Anterior cingulate cortex (tissue), 58 donors: ENCODE results near the gene TM4SF1.

Source experiments
- DNase-seq, 58 donors: peaks; one replicate each; lab custom pipeline; 2025; lab: John Stamatoyannopoulos, UW

The TM4SF1 gene

GRCh38 chr3:149377408-149378364 is at the start of gene TM4SF1:
Gene TM4SF1 (minus strand): TSS chr3:149377649. CDS start chr3:149377547, 102 bp downstream.
- DNase-seq: no peak

- DNase-seq: no peak
These were observed 48.9 kb upstream of the TM4SF1 start for GRCh38 chr3:149426325-149426724.

GRCh38 chr3:149424918-149425317 is 47.5 kb upstream of the TM4SF1 start:
- no peak for DNase-seq

DNA sequence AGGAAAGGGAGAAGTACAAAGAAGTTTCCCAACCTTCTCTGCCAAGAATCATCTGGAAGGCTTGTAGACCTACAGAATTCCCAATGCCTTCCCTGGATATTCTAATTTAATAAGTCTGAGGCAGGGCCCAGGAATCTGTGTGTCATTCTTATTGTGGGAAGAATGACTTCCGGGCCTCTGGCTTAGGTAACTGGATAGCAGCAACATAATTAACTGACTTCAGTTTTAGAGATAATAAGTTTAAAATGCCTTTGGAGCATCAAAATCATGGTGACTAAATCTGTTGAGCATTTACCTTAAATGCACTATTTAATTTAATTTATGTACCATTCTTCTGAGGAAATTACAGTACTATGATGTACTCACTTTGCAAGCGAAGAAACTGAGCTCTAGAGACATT is 44.3 kb upstream of the TM4SF1 start:
- no peak for DNase-seq

DNA sequence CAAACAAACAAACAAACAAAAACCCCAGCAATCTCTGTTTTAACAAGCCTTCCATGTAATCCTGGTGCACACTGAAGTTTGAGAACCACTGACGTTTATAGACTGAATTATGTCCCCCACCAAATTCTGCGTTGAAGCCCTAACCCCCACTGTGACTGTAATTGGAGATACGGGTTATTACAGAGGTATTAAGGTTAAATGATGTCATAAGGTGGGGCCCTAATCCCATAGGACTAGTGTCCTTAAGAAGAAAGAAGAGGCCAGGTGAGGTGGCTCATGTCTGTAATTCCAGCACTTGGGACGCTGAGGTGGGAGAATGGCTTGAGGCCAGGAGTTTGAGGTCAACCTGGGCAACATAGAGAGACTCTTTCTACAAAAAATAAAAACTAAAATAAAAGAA is 42.4 kb upstream of the TM4SF1 start:
- no peak for DNase-seq

DNA sequence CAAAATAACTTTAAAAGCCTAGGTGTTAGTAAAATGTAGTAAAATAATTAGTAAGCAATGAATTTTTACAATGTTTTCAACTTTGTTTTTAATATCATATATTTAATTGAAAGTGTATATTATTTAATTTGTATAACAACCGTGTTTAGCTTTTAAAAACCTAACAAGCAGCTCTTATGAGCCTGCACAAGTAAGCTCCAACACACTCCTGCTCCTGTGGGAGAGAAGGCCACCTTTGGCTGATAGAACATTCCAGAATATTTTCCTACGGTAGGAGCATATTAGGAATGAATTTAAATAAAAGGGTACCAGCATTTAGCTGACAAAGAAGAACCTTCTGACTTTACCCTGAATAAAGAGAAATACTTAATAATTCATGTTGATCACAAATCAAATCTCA is 40.3 kb upstream of the TM4SF1 start:
- DNase-seq: no peak

GRCh38 chr3:149417174-149417573 is 39.7 kb upstream of the TM4SF1 start:
- no peak for DNase-seq

GRCh38 chr3:149415484-149415883 is 38.0 kb upstream of the TM4SF1 start:
- no peak for DNase-seq

DNA sequence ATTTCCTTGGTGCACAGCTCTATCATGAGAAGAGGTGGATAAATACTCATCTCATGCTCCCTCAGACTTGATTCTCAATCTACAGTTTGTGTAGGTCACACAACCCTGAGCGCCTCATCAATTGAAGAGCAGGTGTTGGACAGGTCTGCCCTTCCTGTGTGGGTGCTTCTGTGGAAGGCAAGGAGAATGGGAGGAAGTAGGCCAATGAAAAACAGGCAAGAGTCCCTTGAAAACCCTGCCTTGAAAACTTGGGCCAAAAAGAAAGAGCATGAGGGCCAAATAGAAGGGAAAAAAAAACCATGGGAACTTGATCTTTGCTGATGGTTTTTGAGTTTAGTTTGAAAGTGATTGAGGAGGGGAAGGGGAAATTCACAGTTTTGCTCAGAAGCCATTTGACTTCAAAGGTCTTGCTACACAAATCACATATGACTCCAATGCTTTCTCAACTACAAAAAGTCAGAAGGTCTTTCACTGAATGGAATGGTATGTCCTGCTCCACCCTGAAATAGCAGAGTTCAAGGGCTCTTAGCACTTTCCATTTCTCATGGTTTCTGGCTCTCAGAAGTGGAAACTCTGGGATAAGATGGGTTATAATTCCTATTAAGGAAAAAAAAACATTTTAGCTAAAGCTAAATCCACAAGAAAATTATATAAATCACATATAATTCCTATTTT is 37.2 kb upstream of the TM4SF1 start:
- DNase-seq: no peak

DNA sequence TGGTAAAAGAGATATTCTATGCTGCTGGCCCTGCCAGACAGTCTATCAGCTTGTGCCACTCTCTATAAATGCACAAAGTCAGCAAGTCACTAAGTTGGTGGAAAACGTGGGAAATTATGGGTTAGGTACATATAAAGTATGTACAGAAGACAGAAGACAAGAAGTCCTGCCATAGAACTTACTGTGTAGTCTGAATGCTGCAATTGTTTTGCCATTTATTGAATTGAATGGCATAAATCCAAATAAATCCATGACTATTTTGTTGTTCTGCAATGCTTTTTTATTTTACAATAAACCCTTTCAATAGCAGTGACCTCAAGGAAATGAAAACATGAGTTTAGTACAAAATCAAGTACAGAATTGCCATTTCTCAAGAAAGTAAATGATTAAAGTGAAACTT is 34.1 kb upstream of the TM4SF1 start:
- no peak for DNase-seq

GRCh38 chr3:149409351-149409750 is 31.9 kb upstream of the TM4SF1 start:
- no peak for DNase-seq

DNA sequence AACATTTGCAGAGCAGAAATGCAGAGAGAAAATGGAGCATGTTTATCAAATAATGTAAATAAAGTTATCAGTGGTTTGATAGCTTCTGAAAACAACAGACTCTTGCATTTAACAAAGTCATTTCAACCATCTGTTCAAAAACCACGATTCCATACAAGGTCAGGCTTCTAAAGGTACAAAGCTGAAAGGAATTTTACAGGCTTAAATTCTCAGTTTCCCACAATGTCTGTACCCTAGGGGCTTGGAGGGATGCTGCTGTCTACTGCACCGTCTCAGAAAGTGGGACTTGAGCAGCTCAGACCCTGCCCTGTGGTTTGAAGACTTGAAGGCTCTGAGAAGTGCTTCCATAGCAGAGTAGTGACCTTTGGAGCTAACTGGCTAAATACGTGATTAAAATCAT is 30.4 kb upstream of the TM4SF1 start:
- DNase-seq: no peak

DNA sequence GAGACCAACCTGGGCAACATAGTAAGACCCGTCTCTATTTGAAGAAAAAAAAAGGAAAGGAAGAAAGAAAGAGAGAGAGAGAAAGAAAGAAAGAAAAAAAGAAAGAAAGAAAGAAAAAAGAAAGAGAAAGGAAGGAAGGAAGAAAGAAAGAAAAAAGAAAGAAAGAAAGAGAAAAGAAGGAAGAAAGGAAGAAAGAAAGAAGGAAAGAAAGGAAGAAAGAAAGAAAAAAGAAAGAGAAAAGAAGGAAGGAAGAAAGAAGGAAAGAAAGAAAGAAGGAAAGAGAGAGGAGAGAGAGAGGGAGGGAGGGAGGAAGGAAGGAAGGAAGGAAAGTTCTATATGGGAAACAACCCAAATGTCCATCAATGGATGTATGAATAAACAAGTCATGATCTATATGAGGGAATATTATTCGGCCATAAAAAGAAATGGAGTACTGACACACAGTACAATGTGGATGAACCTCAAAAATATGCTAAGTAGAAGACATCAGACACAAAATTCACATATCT is 28.8 kb upstream of the TM4SF1 start:
- no peak for DNase-seq

DNA sequence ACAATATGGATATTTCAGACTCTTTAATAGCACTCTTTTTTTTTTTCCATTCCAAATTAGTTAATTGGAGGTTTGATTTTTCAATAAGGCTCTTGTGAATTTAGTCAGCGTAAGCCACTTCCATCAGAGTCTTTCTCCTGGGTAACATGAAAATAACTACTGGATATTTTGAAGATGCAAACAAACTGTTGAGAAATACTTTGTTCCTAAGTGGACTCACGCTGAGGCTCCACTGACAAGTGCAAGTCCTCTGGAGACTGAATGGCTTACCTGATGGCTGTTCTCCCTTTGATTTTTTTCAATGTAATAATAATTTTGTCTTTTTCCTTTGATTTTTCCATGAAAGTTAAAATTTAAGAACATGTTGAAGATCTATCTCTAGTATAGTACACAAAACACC is 26.0 kb upstream of the TM4SF1 start:
- no peak for DNase-seq

- no peak for DNase-seq
These were observed 25.0 kb upstream of the TM4SF1 start for GRCh38 chr3:149402481-149402880.

DNA sequence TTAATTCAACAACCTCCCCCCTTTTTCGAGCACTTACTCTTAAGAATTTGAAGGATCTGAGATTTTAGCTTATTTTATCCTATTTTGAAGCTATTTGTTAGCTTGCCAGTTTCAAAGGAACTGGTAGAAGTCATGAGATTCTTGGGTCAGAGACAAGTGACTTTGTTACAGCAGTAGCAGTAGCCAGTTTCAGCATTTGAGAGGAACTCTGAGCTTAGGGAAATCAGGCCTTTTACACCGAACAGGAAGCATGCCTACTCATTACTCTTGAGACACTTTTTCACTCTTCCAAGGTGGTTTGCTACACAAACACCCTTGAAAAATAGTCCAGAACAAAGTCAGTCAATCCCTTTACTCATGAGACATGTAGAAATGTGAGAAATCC is 24.5 kb upstream of the TM4SF1 start:
- DNase-seq: no peak

- no peak for DNase-seq
These were observed 23.9 kb upstream of the TM4SF1 start for GRCh38 chr3:149401212-149401925.

GRCh38 chr3:149400645-149401044 is 23.2 kb upstream of the TM4SF1 start:
- DNase-seq: no peak

DNA sequence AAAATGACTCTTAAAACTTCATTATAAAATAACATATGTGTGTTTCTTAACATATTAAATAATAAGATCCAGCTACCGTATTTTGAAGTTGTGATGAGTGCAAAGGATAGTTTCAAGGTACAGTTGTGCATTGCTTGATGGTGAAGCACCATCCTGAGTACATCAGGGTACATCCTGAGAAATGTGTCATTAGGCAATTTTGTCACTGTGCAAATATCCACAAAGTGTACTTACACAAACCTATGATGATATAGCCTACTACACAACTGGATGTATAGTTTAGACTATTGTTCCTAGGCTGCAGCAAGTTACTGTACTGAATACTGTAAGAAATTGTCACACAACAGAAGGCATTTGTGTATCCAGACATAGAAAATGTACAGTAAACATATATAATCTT is 20.8 kb upstream of the TM4SF1 start:
- DNase-seq: no peak

DNA sequence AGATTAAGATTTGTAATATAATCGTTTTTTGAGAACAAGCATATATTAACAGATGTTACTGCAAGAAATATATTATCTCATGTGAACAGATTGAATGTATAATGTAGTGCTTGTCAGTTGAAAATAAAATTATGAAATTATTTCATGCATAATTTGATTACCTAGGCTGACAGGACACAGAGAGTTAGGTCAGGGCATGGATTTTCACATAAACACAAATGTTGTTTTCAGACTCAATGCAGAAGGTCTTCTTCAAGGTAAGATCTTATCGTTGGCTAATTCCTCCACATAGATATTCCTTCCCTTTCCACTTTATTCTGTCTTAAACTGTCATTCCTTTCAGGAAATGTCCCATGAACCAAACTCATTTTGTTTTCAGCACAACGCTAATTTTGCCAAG is 20.1 kb upstream of the TM4SF1 start:
- DNase-seq: no peak

- DNase-seq: no peak
These were observed 19.0 kb upstream of the TM4SF1 start for GRCh38 chr3:149396476-149396875.
